Liver (tissue), 9 donors: ENCODE measurements around the gene KRCC1. TPM values are rescaled to one million over a fixed set of nuclear protein-coding genes. Genes with fewer than 3 reads are reported as not detected.

Experiments
- DNase-seq: peaks from one replicate; pipeline ENCODE4 v3.0.0-alpha.2; 2017; ENCODE audit warnings: low spot score
- H3K27ac ChIP-seq, 2 donors: one replicate each; pipeline ENCODE4 v1.7.0; 2013; ENCODE audit warnings: inconsistent platforms in 2 of 2, low read length in 2 of 2, control low read depth in 1 of 2, low read depth in 1 of 2, mild to moderate bottlenecking in 1 of 2
- H3K27me3 ChIP-seq, 4 donors: one replicate each; pipeline versions ENCODE4 v1.6.1 to v1.7.0; 2013; ENCODE audit warnings: low read length in 3 of 4, inconsistent platforms in 1 of 4, mild to moderate bottlenecking in 1 of 4, moderate library complexity in 1 of 4; ENCODE audit not compliant: control insufficient read depth in 4 of 4, insufficient read depth in 4 of 4
- H3K36me3 ChIP-seq, 4 donors: one replicate each; pipeline versions ENCODE4 v1.6.1 to v1.7.0; 2013; ENCODE audit warnings: low read length in 3 of 4, mild to moderate bottlenecking in 3 of 4, low read depth in 1 of 4, moderate library complexity in 1 of 4; ENCODE audit not compliant: control insufficient read depth in 4 of 4, insufficient read depth in 3 of 4
- H3K4me1 ChIP-seq, 4 donors: one replicate each; pipeline versions ENCODE4 v1.6.1 to v1.7.0; 2013; ENCODE audit warnings: low read length in 3 of 4, mild to moderate bottlenecking in 3 of 4, moderate library complexity in 1 of 4; ENCODE audit not compliant: control insufficient read depth in 4 of 4, insufficient read depth in 4 of 4
- H3K4me3 ChIP-seq, 3 donors: one replicate each; pipeline versions ENCODE4 v1.6.1 to v1.7.0; 2013; ENCODE audit warnings: low read length in 3 of 3, control low read depth in 1 of 3, low read depth in 1 of 3, mild to moderate bottlenecking in 1 of 3
- H3K9ac ChIP-seq, 2 donors: one replicate each; pipeline ENCODE4 v1.7.0; 2013; ENCODE audit warnings: low read length in 2 of 2, mild to moderate bottlenecking in 2 of 2, moderate library complexity in 2 of 2, control low read depth in 1 of 2, low read depth in 1 of 2
- H3K9me3 ChIP-seq, 4 donors: one replicate each; pipeline versions ENCODE4 v1.6.1 to v1.7.0; 2013; ENCODE audit warnings: low read length in 3 of 4; ENCODE audit not compliant: control insufficient read depth in 4 of 4
- EGR1 ChIP-seq, 2 donors: IDR thresholded peaks; 2 replicates each; pipeline ENCODE4 v1.6.1; 2016 to 2018; ENCODE audit warnings: antibody characterized with exemption in 2 of 2, low read depth in 2 of 2
- FOXA1 ChIP-seq: IDR thresholded peaks from 2 replicates; pipeline ENCODE4 v1.6.1; 2016; ENCODE audit warnings: antibody characterized with exemption
- FOXA2 ChIP-seq: IDR thresholded peaks from 2 replicates; pipeline ENCODE4 v1.6.1; 2016; ENCODE audit warnings: antibody characterized with exemption
- GABPA ChIP-seq, 2 donors: IDR thresholded peaks in 1 of 2; conservative IDR thresholded peaks in 1 of 2; 2 replicates each; pipeline ENCODE4 v1.6.1; 2016; ENCODE audit warnings: antibody characterized with exemption in 2 of 2, mild to moderate bottlenecking in 1 of 2, moderate library complexity in 1 of 2
- HNF4A ChIP-seq, 2 donors: conservative IDR thresholded peaks; 2 replicates each; pipeline ENCODE4 v1.6.1; 2016; ENCODE audit warnings: antibody characterized with exemption in 2 of 2, mild to moderate bottlenecking in 2 of 2
- HNF4G ChIP-seq: IDR thresholded peaks from 2 replicates; pipeline ENCODE4 v1.6.1; 2016; ENCODE audit warnings: antibody characterized with exemption
- JUND ChIP-seq, 2 donors: IDR thresholded peaks; 2 replicates each; pipeline ENCODE4 v1.6.1; 2016; ENCODE audit warnings: antibody characterized with exemption in 2 of 2
- NR2F2 ChIP-seq: IDR thresholded peaks from 2 replicates; pipeline ENCODE4 v1.6.1; 2016; ENCODE audit warnings: antibody characterized with exemption
- RAD21 ChIP-seq, 2 donors: IDR thresholded peaks; 2 replicates each; pipeline ENCODE4 v1.6.1; 2016; ENCODE audit warnings: antibody characterized with exemption in 2 of 2, mild to moderate bottlenecking in 2 of 2
- RXRA ChIP-seq, 2 donors: IDR thresholded peaks; 2 replicates each; pipeline ENCODE4 v1.6.1; 2017 to 2018; ENCODE audit warnings: antibody characterized with exemption in 2 of 2, mild to moderate bottlenecking in 1 of 2
- SP1 ChIP-seq: IDR thresholded peaks from 2 replicates; pipeline ENCODE4 v1.6.1; 2018; ENCODE audit warnings: antibody characterized with exemption, mild to moderate bottlenecking
- TAF1 ChIP-seq: conservative IDR thresholded peaks from 2 replicates; pipeline ENCODE4 v1.6.1; 2016; ENCODE audit warnings: antibody characterized with exemption, mild to moderate bottlenecking
- YY1 ChIP-seq: IDR thresholded peaks from 2 replicates; pipeline ENCODE4 v1.6.1; 2016; ENCODE audit warnings: antibody characterized with exemption, mild to moderate bottlenecking
- WGBS: extraction: QIAGEN DNeasy Blood & Tissue Kit; methylation state at CpG from one replicate; pipeline ENCODE4 v1.1.7; 2013; 5-methylcytosine and 5-hydroxymethylcytosine counted together
- polyA plus RNA-seq, 2 donors: library from polyadenylated mRNA; stranded (reverse) in 1 of 2; unstranded in 1 of 2; fragments of 200-250 nt in 1 of 2; fragments of >200 nt in 1 of 2; fragmentation: Nextera tagmentation in 1 of 2; extraction: Ambion mirVana in 1 of 2; gene quantifications; one replicate each; pipeline versions ENCODE4 v1.2.1 to v1.2.3, GENCODE V29; 2013 to 2015
- total RNA-seq, 2 donors: library from RNA; depleted of rRNA; stranded (reverse); fragments of >200 nt; gene quantifications; one replicate each; pipeline ENCODE4 v1.2.3, GENCODE V29; 2014
- TF ChIP-seq, protein P1 (sequence below): IDR thresholded peaks from 2 replicates; pipeline ENCODE4 v1.6.1; 2016; ENCODE audit warnings: antibody characterized with exemption, mild to moderate bottlenecking
- TF ChIP-seq, protein P2 (sequence below): fragments of 150-350 bp; IDR thresholded peaks from 2 replicates; pipeline ENCODE4 v1.5.1; 2017; ENCODE audit warnings: improper control_type of control experiment, low read depth, low read length; ENCODE audit not compliant: missing input control
- TF ChIP-seq, protein P3 (sequence below): IDR thresholded peaks from 2 replicates; pipeline ENCODE4 v1.6.1; 2016; ENCODE audit warnings: antibody characterized with exemption
- TF ChIP-seq, protein P4 (sequence below): IDR thresholded peaks from 2 replicates; pipeline ENCODE4 v1.6.1; 2016; ENCODE audit warnings: antibody characterized with exemption
- TF ChIP-seq, protein P5 (sequence below): IDR thresholded peaks from 2 replicates; pipeline ENCODE4 v1.6.1; 2016; ENCODE audit warnings: antibody characterized with exemption
- donor health status: healthy.
- donor health status: healthy.
- donor health status: healthy.
- donor health status: healthy.
- donor health status: healthy.

Gene KRCC1
- total and polyA plus RNA-seq, 4 donors: 7.0 to 14.8 (median 11.5) TPM

DNA sequence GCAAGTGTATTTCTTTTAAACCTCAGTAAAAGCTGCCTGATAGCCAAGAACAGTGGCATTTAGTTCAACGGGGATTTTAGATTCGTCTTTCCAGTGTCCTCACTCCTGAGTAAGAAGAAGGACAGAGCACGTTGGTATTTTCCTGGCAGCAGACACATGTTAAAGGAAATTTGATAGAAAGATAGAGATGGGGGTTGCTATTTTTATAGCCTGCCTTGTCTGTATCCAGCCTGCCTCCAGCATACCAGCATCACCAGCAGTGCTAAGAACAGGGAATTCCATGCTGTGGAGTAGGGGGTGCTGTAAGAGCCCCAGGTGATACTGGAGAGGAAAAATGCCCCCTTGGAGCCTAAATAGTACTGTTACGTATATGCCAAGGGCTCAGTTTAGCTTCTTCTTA is 11.0 kb upstream of the KRCC1 start (continued):
- TF ChIP-seq, protein P1, sequence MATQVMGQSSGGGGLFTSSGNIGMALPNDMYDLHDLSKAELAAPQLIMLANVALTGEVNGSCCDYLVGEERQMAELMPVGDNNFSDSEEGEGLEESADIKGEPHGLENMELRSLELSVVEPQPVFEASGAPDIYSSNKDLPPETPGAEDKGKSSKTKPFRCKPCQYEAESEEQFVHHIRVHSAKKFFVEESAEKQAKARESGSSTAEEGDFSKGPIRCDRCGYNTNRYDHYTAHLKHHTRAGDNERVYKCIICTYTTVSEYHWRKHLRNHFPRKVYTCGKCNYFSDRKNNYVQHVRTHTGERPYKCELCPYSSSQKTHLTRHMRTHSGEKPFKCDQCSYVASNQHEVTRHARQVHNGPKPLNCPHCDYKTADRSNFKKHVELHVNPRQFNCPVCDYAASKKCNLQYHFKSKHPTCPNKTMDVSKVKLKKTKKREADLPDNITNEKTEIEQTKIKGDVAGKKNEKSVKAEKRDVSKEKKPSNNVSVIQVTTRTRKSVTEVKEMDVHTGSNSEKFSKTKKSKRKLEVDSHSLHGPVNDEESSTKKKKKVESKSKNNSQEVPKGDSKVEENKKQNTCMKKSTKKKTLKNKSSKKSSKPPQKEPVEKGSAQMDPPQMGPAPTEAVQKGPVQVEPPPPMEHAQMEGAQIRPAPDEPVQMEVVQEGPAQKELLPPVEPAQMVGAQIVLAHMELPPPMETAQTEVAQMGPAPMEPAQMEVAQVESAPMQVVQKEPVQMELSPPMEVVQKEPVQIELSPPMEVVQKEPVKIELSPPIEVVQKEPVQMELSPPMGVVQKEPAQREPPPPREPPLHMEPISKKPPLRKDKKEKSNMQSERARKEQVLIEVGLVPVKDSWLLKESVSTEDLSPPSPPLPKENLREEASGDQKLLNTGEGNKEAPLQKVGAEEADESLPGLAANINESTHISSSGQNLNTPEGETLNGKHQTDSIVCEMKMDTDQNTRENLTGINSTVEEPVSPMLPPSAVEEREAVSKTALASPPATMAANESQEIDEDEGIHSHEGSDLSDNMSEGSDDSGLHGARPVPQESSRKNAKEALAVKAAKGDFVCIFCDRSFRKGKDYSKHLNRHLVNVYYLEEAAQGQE: no peak
- TF ChIP-seq SP1: no peak
- TF ChIP-seq HNF4A (conservative IDR thresholded peaks at IDR 0.05): no peak
- no peak for TF ChIP-seq EGR1 (IDR thresholded peaks at IDR 0.05; ENCODE audit: low read depth in 2 of 2)
- no peak for TF ChIP-seq HNF4G
- TF ChIP-seq TAF1: no peak
- no peak for TF ChIP-seq GABPA (IDR thresholded peaks at IDR 0.05 in 1 of 2, conservative IDR thresholded peaks at IDR 0.05 in 1 of 2)

DNA sequence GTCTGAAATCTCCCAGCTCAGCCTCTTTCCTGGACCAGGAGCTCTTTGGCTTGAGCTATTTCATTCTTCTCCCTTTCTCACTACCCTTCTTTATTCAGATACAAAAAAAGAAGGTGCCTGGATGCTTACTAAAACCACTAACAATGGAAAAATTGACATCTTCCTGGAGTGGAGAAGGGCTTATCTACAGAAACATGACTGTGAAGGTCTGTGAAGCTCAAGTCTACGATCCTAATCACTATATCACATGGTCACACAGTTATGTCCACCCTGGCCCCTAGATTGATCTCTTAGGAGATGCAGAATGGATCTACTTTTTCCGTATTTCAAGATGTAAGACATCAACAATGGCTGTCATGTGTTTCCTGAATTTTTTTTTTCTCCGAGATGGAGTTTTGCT is 5.7 kb upstream of the KRCC1 start:
- WGBS: 86% methylated on average over 3 of the region's 3 CpGs
- H3K27ac ChIP-seq: no peak overlapping the region
- no peaks in the 10 kb centered on the region for H3K9me3 ChIP-seq
- no peak overlapping the region for H3K9ac ChIP-seq
- TF ChIP-seq NR2F2 (no peak), HNF4G (no peak), FOXA2 (no peak)
- no peaks in the 10 kb centered on the region for H3K36me3 ChIP-seq
- peaks cover 0 to 2% (median 1%) of the 10 kb centered on the region in 4 donors for H3K4me1 ChIP-seq
- H3K4me3 ChIP-seq: no peak overlapping the region
- H3K27me3 ChIP-seq: no peaks in the 10 kb centered on the region
- no peak for DNase-seq

DNA sequence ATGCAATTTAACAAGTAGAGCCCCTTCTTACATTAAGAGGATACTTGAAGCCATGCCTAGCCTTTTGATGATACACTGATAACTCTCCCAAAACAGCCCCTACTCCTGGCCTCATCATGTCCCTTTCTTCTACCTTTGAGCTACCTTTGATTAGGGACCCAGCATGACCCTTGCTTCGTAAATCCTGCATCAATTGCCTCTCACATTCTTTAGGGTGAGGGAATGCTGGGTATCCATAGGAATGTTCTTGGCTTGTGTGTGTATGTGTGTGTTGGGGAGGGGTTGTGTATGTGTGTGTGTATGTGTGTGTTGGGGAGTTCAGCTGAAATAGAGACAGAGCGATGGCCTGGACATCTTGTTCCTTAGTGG is 5.3 kb upstream of the KRCC1 start:
- TF ChIP-seq FOXA1 (no peak), EGR1 (IDR thresholded peaks at IDR 0.05; ENCODE audit: low read depth in 2 of 2) (no peak), FOXA2 (no peak), YY1 (no peak), HNF4G (no peak), SP1 (no peak), GABPA (IDR thresholded peaks at IDR 0.05 in 1 of 2, conservative IDR thresholded peaks at IDR 0.05 in 1 of 2) (no peak), NR2F2 (no peak), RXRA (IDR thresholded peaks at IDR 0.05) (no peak), HNF4A (conservative IDR thresholded peaks at IDR 0.05) (no peak), JUND (IDR thresholded peaks at IDR 0.05) (no peak), RAD21 (IDR thresholded peaks at IDR 0.05) (no peak), TAF1 (no peak)
- TF ChIP-seq, protein P2, sequence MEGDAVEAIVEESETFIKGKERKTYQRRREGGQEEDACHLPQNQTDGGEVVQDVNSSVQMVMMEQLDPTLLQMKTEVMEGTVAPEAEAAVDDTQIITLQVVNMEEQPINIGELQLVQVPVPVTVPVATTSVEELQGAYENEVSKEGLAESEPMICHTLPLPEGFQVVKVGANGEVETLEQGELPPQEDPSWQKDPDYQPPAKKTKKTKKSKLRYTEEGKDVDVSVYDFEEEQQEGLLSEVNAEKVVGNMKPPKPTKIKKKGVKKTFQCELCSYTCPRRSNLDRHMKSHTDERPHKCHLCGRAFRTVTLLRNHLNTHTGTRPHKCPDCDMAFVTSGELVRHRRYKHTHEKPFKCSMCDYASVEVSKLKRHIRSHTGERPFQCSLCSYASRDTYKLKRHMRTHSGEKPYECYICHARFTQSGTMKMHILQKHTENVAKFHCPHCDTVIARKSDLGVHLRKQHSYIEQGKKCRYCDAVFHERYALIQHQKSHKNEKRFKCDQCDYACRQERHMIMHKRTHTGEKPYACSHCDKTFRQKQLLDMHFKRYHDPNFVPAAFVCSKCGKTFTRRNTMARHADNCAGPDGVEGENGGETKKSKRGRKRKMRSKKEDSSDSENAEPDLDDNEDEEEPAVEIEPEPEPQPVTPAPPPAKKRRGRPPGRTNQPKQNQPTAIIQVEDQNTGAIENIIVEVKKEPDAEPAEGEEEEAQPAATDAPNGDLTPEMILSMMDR: no peak
- TF ChIP-seq, protein P3, sequence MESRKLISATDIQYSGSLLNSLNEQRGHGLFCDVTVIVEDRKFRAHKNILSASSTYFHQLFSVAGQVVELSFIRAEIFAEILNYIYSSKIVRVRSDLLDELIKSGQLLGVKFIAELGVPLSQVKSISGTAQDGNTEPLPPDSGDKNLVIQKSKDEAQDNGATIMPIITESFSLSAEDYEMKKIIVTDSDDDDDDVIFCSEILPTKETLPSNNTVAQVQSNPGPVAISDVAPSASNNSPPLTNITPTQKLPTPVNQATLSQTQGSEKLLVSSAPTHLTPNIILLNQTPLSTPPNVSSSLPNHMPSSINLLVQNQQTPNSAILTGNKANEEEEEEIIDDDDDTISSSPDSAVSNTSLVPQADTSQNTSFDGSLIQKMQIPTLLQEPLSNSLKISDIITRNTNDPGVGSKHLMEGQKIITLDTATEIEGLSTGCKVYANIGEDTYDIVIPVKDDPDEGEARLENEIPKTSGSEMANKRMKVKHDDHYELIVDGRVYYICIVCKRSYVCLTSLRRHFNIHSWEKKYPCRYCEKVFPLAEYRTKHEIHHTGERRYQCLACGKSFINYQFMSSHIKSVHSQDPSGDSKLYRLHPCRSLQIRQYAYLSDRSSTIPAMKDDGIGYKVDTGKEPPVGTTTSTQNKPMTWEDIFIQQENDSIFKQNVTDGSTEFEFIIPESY: no peak
- TF ChIP-seq, protein P1: no peak
- TF ChIP-seq, protein P4, sequence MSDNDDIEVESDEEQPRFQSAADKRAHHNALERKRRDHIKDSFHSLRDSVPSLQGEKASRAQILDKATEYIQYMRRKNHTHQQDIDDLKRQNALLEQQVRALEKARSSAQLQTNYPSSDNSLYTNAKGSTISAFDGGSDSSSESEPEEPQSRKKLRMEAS: no peak
- TF ChIP-seq, protein P5, sequence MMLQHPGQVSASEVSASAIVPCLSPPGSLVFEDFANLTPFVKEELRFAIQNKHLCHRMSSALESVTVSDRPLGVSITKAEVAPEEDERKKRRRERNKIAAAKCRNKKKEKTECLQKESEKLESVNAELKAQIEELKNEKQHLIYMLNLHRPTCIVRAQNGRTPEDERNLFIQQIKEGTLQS: no peak
- Histone ChIP-seq H3K4me1 (peaks cover 0 to 5% (median 5%) of the 10 kb centered on the region in 4 donors), H3K9ac (no peak overlapping the region), H3K27me3 (no peaks in the 10 kb centered on the region), H3K36me3 (no peaks in the 10 kb centered on the region), H3K9me3 (no peaks in the 10 kb centered on the region), H3K27ac (no peak overlapping the region), H3K4me3 (no peak overlapping the region)
- 87% methylated on average over 2 of the region's 2 CpGs for WGBS
- no peak for DNase-seq
